ENCODE measurements around the gene CGRRF1.

DNA sequence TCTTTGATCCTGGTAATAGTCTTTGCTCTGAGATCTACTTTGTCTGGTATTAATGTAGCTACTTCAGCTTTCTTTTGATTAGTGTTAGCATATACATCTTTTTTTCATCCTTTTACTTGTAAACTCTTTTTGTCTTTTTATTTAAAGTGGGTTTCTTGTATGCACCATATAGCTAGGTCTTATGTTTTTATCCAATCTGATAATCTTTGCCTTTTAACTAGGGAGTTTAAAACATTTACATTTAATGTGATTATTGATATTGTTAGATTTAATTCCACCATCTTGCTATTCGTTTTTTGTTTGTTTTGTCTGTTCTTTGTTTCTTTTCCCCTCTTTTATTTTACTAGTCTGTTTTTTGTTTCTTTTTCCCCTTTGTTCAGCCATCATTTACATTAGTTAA, 6.0 kb downstream of the CGRRF1 start:
- TF ChIP-seq POLR2A (IDR thresholded peaks at IDR 0.05; ENCODE audit: low read length) (no peak), GATA1 (IDR thresholded peaks at IDR 0.05; ENCODE audit: low read depth, low read length) (no peak)
